DOHH2 (cell line): ENCODE data around the gene SP7.
"Not testable (repeated sequence)": the region's sequence is repeated elsewhere in the genome, so short reads cannot be mapped to it uniquely, and the experiment has no call there.

ENCODE experiments used
- H3F3A ChIP-seq: fragments of 200-600 bp; sonication (generic), shearing (Covaris generic); 2 replicates; pipeline ENCODE4 v1.6.0; 2016; ENCODE audit warnings: antibody characterized with exemption, mild to moderate bottlenecking; ENCODE audit not compliant: control insufficient read depth, insufficient read depth
- H3K27ac ChIP-seq: fragments of 200-600 bp; sonication (generic); 2 replicates; pipeline ENCODE4 v1.5.1; 2014; ENCODE audit warnings: low read depth, mild to moderate bottlenecking, low read length, moderate library complexity
- H3K27me3 ChIP-seq: fragments of 200-600 bp; sonication (generic); 2 replicates; pipeline ENCODE4 v1.6.1; 2014; ENCODE audit warnings: mild to moderate bottlenecking, low read length, mixed read lengths; ENCODE audit not compliant: control insufficient read depth
- H3K36me3 ChIP-seq: fragments of 200-600 bp; sonication (generic); 2 replicates; pipeline ENCODE4 v1.6.1; 2014; ENCODE audit warnings: mild to moderate bottlenecking, low read length, moderate library complexity, mixed read lengths; ENCODE audit not compliant: control insufficient read depth
- H3K4me1 ChIP-seq: fragments of 200-600 bp; sonication (generic); 2 replicates; pipeline ENCODE4 v1.6.1; 2014; ENCODE audit warnings: mild to moderate bottlenecking, low read length, mixed read lengths; ENCODE audit not compliant: control insufficient read depth
- H3K4me2 ChIP-seq: fragments of 200-600 bp; sonication (generic); 2 replicates; pipeline ENCODE4 v1.6.0; 2014; ENCODE audit warnings: mild to moderate bottlenecking, low read length, moderate library complexity
- H3K4me3 ChIP-seq: fragments of 200-600 bp; sonication (generic); 2 replicates; pipeline ENCODE4 v1.5.1; 2014; ENCODE audit warnings: mild to moderate bottlenecking, low read length, mixed read lengths
- H3K79me2 ChIP-seq: fragments of 200-600 bp; sonication (generic); 2 replicates; pipeline ENCODE4 v1.6.1; 2014; ENCODE audit warnings: mild to moderate bottlenecking, low read length, mixed read lengths; ENCODE audit not compliant: control insufficient read depth
- H3K9me2 ChIP-seq: fragments of 200-600 bp; sonication (generic); replicated peaks from 2 replicates; pipeline ENCODE4 v1.6.1; 2014; ENCODE audit warnings: mild to moderate bottlenecking, low read length, mixed read lengths; ENCODE audit not compliant: control insufficient read depth
- H3K9me3 ChIP-seq: fragments of 200-600 bp; sonication (generic); 2 replicates; pipeline ENCODE4 v1.6.1; 2014; ENCODE audit warnings: antibody characterized with exemption, low read length, mixed read lengths; ENCODE audit not compliant: control insufficient read depth, insufficient read depth
- H4K20me1 ChIP-seq: fragments of 200-600 bp; sonication (generic); 2 replicates; pipeline ENCODE4 v1.6.0; 2014; ENCODE audit warnings: low read depth, mild to moderate bottlenecking, antibody characterized with exemption, low read length, moderate library complexity; ENCODE audit not compliant: control insufficient read depth, insufficient read depth
- CTCF ChIP-seq: fragments of 200-600 bp; sonication (generic); IDR thresholded peaks from one replicate; pipeline ENCODE4 v1.5.1; 2014; ENCODE audit warnings: antibody characterized with exemption, mild to moderate bottlenecking, low read depth, low read length; ENCODE audit not compliant: poor library complexity, severe bottlenecking
- EZH2phosphoT487 ChIP-seq: fragments of 200-600 bp; sonication (generic); IDR thresholded peaks from 2 replicates; pipeline ENCODE4 v1.6.1; 2017; ENCODE audit warnings: borderline replicate concordance, mild to moderate bottlenecking, antibody characterized with exemption, low read length, moderate library complexity, mixed read lengths

SP7 gene

DNA sequence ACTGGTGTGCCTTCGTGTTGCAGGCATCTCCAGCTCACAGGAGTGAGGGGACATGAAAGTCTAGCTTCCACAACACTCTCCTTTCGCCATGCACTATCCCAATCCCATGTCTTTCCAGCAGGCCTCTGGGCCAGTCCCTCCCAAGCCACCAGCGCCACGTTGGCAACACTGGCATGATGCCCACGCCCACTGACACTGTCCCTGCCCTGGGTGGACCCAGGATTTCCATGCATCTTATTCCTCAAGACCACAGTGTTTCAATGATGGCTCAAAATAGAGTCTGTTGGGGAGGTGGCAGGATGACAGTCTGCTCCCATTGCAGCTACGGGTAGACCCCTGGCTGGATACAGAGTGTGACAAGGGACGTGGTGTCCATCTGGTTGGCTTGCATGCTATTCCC is 2.3 kb downstream of the SP7 start:
- Histone ChIP-seq H3K9me3 (no peaks in the 10 kb centered on the region), H3F3A (no peaks in the 10 kb centered on the region), H4K20me1 (no peaks in the 10 kb centered on the region), H3K27ac (no peak overlapping the region), H3K79me2 (no peaks in the 10 kb centered on the region), H3K4me3 (no peak overlapping the region), H3K27me3 (peaks cover 23% of the 10 kb centered on the region), H3K4me1 (peaks cover 35% of the 10 kb centered on the region), H3K4me2 (no peak overlapping the region), H3K9me2 (no peaks in the 10 kb centered on the region), H3K36me3 (no peaks in the 10 kb centered on the region)
- TF ChIP-seq EZH2phosphoT487 (no peak), CTCF (no peak)

GRCh38 chr12:53333289-53333688 is 2.9 kb downstream of the SP7 start:
- H3K27me3 ChIP-seq: peaks cover 23% of the 10 kb centered on the region
- H3K79me2 ChIP-seq: no peaks in the 10 kb centered on the region
- H3K27ac ChIP-seq: no peak overlapping the region
- peaks cover 30% of the 10 kb centered on the region for H3K4me1 ChIP-seq
- H4K20me1 ChIP-seq: no peaks in the 10 kb centered on the region
- no peak overlapping the region for H3K4me3 ChIP-seq
- H3F3A ChIP-seq: no peaks in the 10 kb centered on the region
- H3K9me3 ChIP-seq: no peaks in the 10 kb centered on the region
- no peaks in the 10 kb centered on the region for H3K9me2 ChIP-seq
- no peaks in the 10 kb centered on the region for H3K36me3 ChIP-seq
- no peak overlapping the region for H3K4me2 ChIP-seq
- TF ChIP-seq CTCF (no peak), EZH2phosphoT487 (no peak)

GRCh38 chr12:53332744-53333143 is 3.4 kb downstream of the SP7 start:
- H3K27me3 ChIP-seq: peaks cover 23% of the 10 kb centered on the region
- TF ChIP-seq EZH2phosphoT487 (no peak), CTCF (no peak)
- no peaks in the 10 kb centered on the region for H3K79me2 ChIP-seq
- no peak overlapping the region for H3K4me3 ChIP-seq
- no peak overlapping the region for H3K27ac ChIP-seq
- peaks cover 25% of the 10 kb centered on the region for H3K4me1 ChIP-seq
- no peaks in the 10 kb centered on the region for H3F3A ChIP-seq
- H3K36me3 ChIP-seq: no peaks in the 10 kb centered on the region
- no peaks in the 10 kb centered on the region for H4K20me1 ChIP-seq
- H3K9me3 ChIP-seq: no peaks in the 10 kb centered on the region
- no peaks in the 10 kb centered on the region for H3K9me2 ChIP-seq
- no peak overlapping the region for H3K4me2 ChIP-seq

GRCh38 chr12:53332339-53332738 is 3.8 kb downstream of the SP7 start:
- H3K27ac ChIP-seq, H3F3A ChIP-seq, H3K4me2 ChIP-seq: not testable (repeated sequence)

More at GRCh38 chr12:53332339-53332738, 3.8 kb downstream of the SP7 start:
- peaks cover 21% of the 10 kb centered on the region for H3K4me1 ChIP-seq
- H4K20me1 ChIP-seq, H3K79me2 ChIP-seq, H3K36me3 ChIP-seq, H3K9me3 ChIP-seq, H3K4me3 ChIP-seq, H3K9me2 ChIP-seq: not testable (repeated sequence)
- H3K27me3 ChIP-seq: peaks cover 20% of the 10 kb centered on the region
